Measurements from ENCODE around the gene SERPIND1. TPM values are rescaled to one million over a fixed set of nuclear protein-coding genes. Genes with fewer than 3 reads are reported as not detected.
A peak's percentile ranks its signal among the peaks of the same experiment; 100 is the strongest.

SERPIND1 gene
- total RNA-seq, 1 experiment from 2014 or later: 1.3 TPM

GRCh38 chr22:20779014-20779817 lies 5.3 kb downstream of the SERPIND1 start:
- Mint-ChIP-seq H3K9me3 (ENCODE audit: unreplicated experiment) (no peaks in the 10 kb centered on the region), H3K4me1 (ENCODE audit: low read depth, unreplicated experiment) (peaks cover 29% of the 10 kb centered on the region), H3K27me3 (ENCODE audit: insufficient read depth, unreplicated experiment) (no peaks in the 10 kb centered on the region), H3K4me3 (ENCODE audit: unreplicated experiment) (no peak overlapping the region), H3K27ac (ENCODE audit: unreplicated experiment) (peak overlapping the region; percentile 97), H3K36me3 (ENCODE audit: insufficient read depth, unreplicated experiment) (peaks cover 11% of the 10 kb centered on the region)
- CTCF ChIA-PET: interaction anchor here (1.0 kb wide), 1 partner anchor 23 kb away, joined by 3 read pairs; no protein-coding TSS in a partner anchor
- Histone ChIP-seq H3K4me3 (ENCODE audit: low read depth, low read length) (no peak overlapping the region), H3K4me1 (peaks cover 33% of the 10 kb centered on the region), H3K9me3 (no peaks in the 10 kb centered on the region), H3K36me3 (ENCODE audit: control insufficient read depth, insufficient read depth, low read length) (no peaks in the 10 kb centered on the region; the same call in 1 of the 2 replicates), H3K27me3 (replicated peaks; ENCODE audit: control insufficient read depth, insufficient read depth, low read length) (no peaks in the 10 kb centered on the region)
- POLR2A ChIA-PET: no interaction called here
- intact Hi-C loops (cut with micrococcal nuclease; ENCODE audit: unreplicated experiment): loop anchor here (10.0 kb wide), 1 partner anchor 106 kb away; no protein-coding TSS in a partner anchor
- DNase-seq: no peak
- no peak for TF ChIP-seq CTCF (IDR thresholded peaks at IDR 0.05; ENCODE audit: insufficient read depth in 1 of 2, low read depth in 1 of 2, low read length in 1 of 2, severe bottlenecking in 1 of 2, unreplicated experiment in 1 of 2)
- no TSS peak for BruUV-seq (replicated peaks)

- CTCF ChIA-PET: interaction anchor here (1.0 kb wide), 1 partner anchor 24 kb away, joined by 3 read pairs; no protein-coding TSS in a partner anchor
- no peak for TF ChIP-seq CTCF (IDR thresholded peaks at IDR 0.05; ENCODE audit: insufficient read depth in 1 of 2, low read depth in 1 of 2, low read length in 1 of 2, severe bottlenecking in 1 of 2, unreplicated experiment in 1 of 2)
Measured at GRCh38 chr22:20779818-20780158, 5.9 kb downstream of the SERPIND1 start.

GRCh38 chr22:20781272-20781990 lies 7.5 kb downstream of the SERPIND1 start:
- CTCF ChIA-PET: no interaction called here

More at GRCh38 chr22:20779818-20780158, 5.9 kb downstream of the SERPIND1 start:
- POLR2A ChIA-PET: no interaction called here
- no peaks in the 10 kb centered on the region for H3K9me3 Mint-ChIP-seq (ENCODE audit: unreplicated experiment)
- peaks cover 11% of the 10 kb centered on the region for H3K36me3 Mint-ChIP-seq (ENCODE audit: insufficient read depth, unreplicated experiment)
- H3K9me3 ChIP-seq: no peaks in the 10 kb centered on the region
- H3K4me3 ChIP-seq (ENCODE audit: low read depth, low read length): no peak overlapping the region
- no peaks in the 10 kb centered on the region for H3K27me3 ChIP-seq (replicated peaks; ENCODE audit: control insufficient read depth, insufficient read depth, low read length)
- H3K36me3 ChIP-seq (ENCODE audit: control insufficient read depth, insufficient read depth, low read length): no peaks in the 10 kb centered on the region; the same call in 1 of the 2 replicates
- no peak for DNase-seq
- H3K4me1 Mint-ChIP-seq (ENCODE audit: low read depth, unreplicated experiment): peaks cover 29% of the 10 kb centered on the region
- H3K4me1 ChIP-seq: peaks cover 31% of the 10 kb centered on the region
- no TSS peak for BruUV-seq (replicated peaks)
- intact Hi-C loops (cut with micrococcal nuclease; ENCODE audit: unreplicated experiment): loop anchor here (10.0 kb wide), 1 partner anchor 105 kb away; no protein-coding TSS in a partner anchor
- no peak overlapping the region for H3K4me3 Mint-ChIP-seq (ENCODE audit: unreplicated experiment)
- H3K27ac Mint-ChIP-seq (ENCODE audit: unreplicated experiment): peak overlapping the region; percentile 97
- no peaks in the 10 kb centered on the region for H3K27me3 Mint-ChIP-seq (ENCODE audit: insufficient read depth, unreplicated experiment)

More at GRCh38 chr22:20781272-20781990, 7.5 kb downstream of the SERPIND1 start:
- H3K9me3 ChIP-seq: no peaks in the 10 kb centered on the region
- BruUV-seq (replicated peaks): no TSS peak
- no peak overlapping the region for H3K4me3 ChIP-seq (ENCODE audit: low read depth, low read length)
- no peak for DNase-seq
- H3K27ac Mint-ChIP-seq (ENCODE audit: unreplicated experiment): no peak overlapping the region
- POLR2A ChIA-PET: no interaction called here
- H3K4me1 Mint-ChIP-seq (ENCODE audit: low read depth, unreplicated experiment): peaks cover 29% of the 10 kb centered on the region
- peaks cover 11% of the 10 kb centered on the region for H3K36me3 Mint-ChIP-seq (ENCODE audit: insufficient read depth, unreplicated experiment)
- TF ChIP-seq CTCF (IDR thresholded peaks at IDR 0.05; ENCODE audit: insufficient read depth in 1 of 2, low read depth in 1 of 2, low read length in 1 of 2, severe bottlenecking in 1 of 2, unreplicated experiment in 1 of 2): no peak
- H3K4me1 ChIP-seq: peaks cover 25% of the 10 kb centered on the region
- H3K36me3 ChIP-seq (ENCODE audit: control insufficient read depth, insufficient read depth, low read length): no peaks in the 10 kb centered on the region
- no peak overlapping the region for H3K4me3 Mint-ChIP-seq (ENCODE audit: unreplicated experiment)
- H3K27me3 ChIP-seq (replicated peaks; ENCODE audit: control insufficient read depth, insufficient read depth, low read length): no peaks in the 10 kb centered on the region
- H3K9me3 Mint-ChIP-seq (ENCODE audit: unreplicated experiment): no peaks in the 10 kb centered on the region
- intact Hi-C loops (cut with micrococcal nuclease; ENCODE audit: unreplicated experiment): no loop called here
- H3K27me3 Mint-ChIP-seq (ENCODE audit: insufficient read depth, unreplicated experiment): no peaks in the 10 kb centered on the region
